Esophagus muscularis mucosa (tissue), 4 donors: Measurements from ENCODE around the gene MCF2L. TPM values are rescaled to one million over a fixed set of nuclear protein-coding genes. Genes with fewer than 3 reads are reported as not detected.

ENCODE experiments used
- DNase-seq: peaks from one replicate; pipeline ENCODE4 v3.0.0-alpha.2; 2017; ENCODE audit errors: extremely low spot score
- H3K27ac ChIP-seq, 4 donors: fragments of 200-600 bp; sonication (generic); replicated peaks in 1 of 4; 1 replicate in 3 of 4; 2 replicates in 1 of 4; pipeline ENCODE4 v1.5.1; 2016 to 2019; ENCODE audit warnings: mild to moderate bottlenecking in 1 of 4
- H3K27me3 ChIP-seq, 4 donors: fragments of 200-600 bp; sonication (generic); one replicate each; pipeline versions ENCODE4 v1.5.1 to v1.6.0; 2016 to 2019
- H3K36me3 ChIP-seq, 4 donors: fragments of 200-600 bp; sonication (generic); one replicate each; pipeline ENCODE4 v1.5.1; 2016 to 2019
- H3K4me1 ChIP-seq, 4 donors: fragments of 200-600 bp; sonication (generic); one replicate each; pipeline ENCODE4 v1.5.1; 2016 to 2019
- H3K4me3 ChIP-seq, 4 donors: fragments of 200-600 bp; sonication (generic); 1 replicate in 2 of 4; 2 replicates in 2 of 4; pipeline ENCODE4 v1.5.1; 2016 to 2019; ENCODE audit warnings: mild to moderate bottlenecking in 4 of 4, moderate library complexity in 1 of 4
- H3K9me3 ChIP-seq, 4 donors: fragments of 200-600 bp; sonication (generic); 1 replicate in 3 of 4; 2 replicates in 1 of 4; pipeline ENCODE4 v1.5.1; 2016 to 2019
- EP300 ChIP-seq: sonication (generic); formaldehyde crosslinking; IDR thresholded peaks from one replicate; pipeline ENCODE4 v1.6.1; 2017; ENCODE audit warnings: antibody characterized with exemption
- POLR2A ChIP-seq: fragments of 450-650 bp; IDR thresholded peaks from one replicate; pipeline ENCODE4 v1.6.1; 2017; ENCODE audit warnings: antibody characterized with exemption, moderate library complexity, mild to moderate bottlenecking, low read depth
- POLR2AphosphoS5 ChIP-seq, 2 donors: sonication (generic); formaldehyde crosslinking; IDR thresholded peaks; one replicate each; pipeline ENCODE4 v1.6.1; 2017; ENCODE audit warnings: antibody characterized with exemption in 2 of 2
- WGBS: methylation state at CpG from one replicate; pipeline ENCODE4 v1.1.5; 2018; 5-methylcytosine and 5-hydroxymethylcytosine counted together
- intact Hi-C: fragments of 100-400 bp; cut with DNase I; formaldehyde crosslinking; loops from one replicate; pipeline ENCODE4 v1.15.1; 2023
- total RNA-seq, 4 donors: library from RNA; depleted of rRNA; stranded (reverse); fragments of >200 nt; gene quantifications; one replicate each; pipeline versions ENCODE4 v1.1.0 to v1.2.1, GENCODE V29; 2016
- TF ChIP-seq, protein P1 (sequence below), 3 experiments: fragments of 200-600 bp in 2 of 3; fragments of 450-650 bp in 1 of 3; sonication (generic) in 2 of 3; IDR thresholded peaks; one replicate each; pipeline ENCODE4 v1.5.1; 2017 to 2019; ENCODE audit warnings: antibody characterized with exemption in 3 of 3, mild to moderate bottlenecking in 2 of 3, moderate library complexity in 1 of 3

MCF2L gene
- total RNA-seq, 4 donors from 2014 or later: 14.5 to 38.6 (median 26.7) TPM

DNA sequence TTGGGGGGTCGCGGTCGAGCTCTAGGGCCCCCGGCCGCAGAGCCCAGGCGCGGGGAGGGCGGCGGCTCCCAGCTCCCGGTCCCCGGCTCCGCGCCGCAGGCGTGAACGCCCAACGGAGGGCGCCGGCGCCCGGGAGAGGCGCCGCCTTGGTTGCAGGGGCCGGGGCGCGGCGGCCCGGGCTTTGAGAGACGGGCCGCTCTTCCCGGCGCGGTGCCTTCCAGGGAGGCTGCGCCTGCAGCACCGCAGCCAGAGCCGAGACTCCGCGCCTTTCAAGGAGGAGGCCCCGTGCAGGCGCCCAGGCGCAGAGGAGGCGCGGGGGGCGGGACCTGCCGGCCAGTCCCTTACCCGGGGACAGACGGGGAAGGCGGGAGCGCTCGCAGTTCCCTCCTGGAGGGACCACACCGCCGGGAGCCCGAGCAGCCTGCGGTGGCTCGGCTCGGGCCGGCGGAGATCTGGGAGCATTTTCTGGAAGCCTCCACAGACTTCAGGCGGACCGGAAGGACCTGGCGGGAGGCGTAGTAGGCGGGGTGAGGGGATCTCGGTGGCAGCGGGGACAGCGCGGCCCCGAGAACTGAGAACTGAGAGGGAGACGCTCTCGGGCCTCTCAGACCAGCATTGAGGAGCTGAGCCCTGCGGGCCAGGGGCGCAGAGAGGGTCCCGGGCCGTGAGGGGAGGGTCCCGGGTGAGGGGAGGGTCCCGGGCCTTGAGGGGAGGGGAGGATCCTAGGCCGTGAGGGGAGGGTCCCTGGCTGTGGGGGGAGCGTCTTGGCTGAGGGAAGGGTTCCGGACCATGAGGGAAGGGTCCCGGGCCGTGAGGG lies 25.5 kb upstream of the MCF2L start:
- DNase-seq: no peak

DNA sequence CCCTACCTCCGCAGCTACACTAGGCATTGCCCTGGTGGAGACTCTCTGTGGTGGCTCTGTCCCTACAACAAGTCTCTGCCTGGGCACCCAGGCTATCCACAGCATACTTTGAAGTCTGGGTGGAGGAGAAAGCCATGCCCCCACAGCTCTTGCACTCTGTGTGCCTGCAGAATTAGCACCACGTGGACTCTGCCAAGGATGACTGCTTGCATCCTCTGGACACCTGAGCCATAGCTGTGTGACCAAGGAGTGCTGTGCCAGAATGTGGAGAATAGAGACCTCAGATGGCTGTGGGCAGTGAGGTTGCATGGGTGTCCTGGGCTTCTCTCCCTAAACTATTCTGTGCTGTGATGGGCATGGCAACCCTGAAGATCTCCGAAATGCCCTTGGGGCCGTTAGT lies 21.2 kb upstream of the MCF2L start:
- Histone ChIP-seq H3K27ac (no peak overlapping the region), H3K27me3 (peaks cover 0 to 8% (median 0%) of the 10 kb centered on the region in 4 donors), H3K4me3 (no peak overlapping the region), H3K4me1 (peaks cover 8 to 15% (median 15%) of the 10 kb centered on the region in 4 donors), H3K9me3 (no peaks in the 10 kb centered on the region), H3K36me3 (no peaks in the 10 kb centered on the region)
- intact Hi-C loops: no loop called here
- TF ChIP-seq EP300: no peak
- TF ChIP-seq POLR2AphosphoS5 (IDR thresholded peaks at IDR 0.05): no peak
- TF ChIP-seq, protein P1, sequence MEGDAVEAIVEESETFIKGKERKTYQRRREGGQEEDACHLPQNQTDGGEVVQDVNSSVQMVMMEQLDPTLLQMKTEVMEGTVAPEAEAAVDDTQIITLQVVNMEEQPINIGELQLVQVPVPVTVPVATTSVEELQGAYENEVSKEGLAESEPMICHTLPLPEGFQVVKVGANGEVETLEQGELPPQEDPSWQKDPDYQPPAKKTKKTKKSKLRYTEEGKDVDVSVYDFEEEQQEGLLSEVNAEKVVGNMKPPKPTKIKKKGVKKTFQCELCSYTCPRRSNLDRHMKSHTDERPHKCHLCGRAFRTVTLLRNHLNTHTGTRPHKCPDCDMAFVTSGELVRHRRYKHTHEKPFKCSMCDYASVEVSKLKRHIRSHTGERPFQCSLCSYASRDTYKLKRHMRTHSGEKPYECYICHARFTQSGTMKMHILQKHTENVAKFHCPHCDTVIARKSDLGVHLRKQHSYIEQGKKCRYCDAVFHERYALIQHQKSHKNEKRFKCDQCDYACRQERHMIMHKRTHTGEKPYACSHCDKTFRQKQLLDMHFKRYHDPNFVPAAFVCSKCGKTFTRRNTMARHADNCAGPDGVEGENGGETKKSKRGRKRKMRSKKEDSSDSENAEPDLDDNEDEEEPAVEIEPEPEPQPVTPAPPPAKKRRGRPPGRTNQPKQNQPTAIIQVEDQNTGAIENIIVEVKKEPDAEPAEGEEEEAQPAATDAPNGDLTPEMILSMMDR (IDR thresholded peaks at IDR 0.05): no peak
- no peak for TF ChIP-seq POLR2A
- no peak for DNase-seq
- WGBS: 98% methylated on average over 4 of the region's 4 CpGs

More for the DNA sequence above, 25.5 kb upstream of the MCF2L start:
- WGBS: 5% methylated on average over 23 of the region's 81 CpGs
- peak in 1 of 2 donors; percentile 53 for TF ChIP-seq POLR2AphosphoS5 (IDR thresholded peaks at IDR 0.05)
- TF ChIP-seq, protein P1 (IDR thresholded peaks at IDR 0.05): no peak
- peaks cover 8 to 19% (median 17%) of the 10 kb centered on the region in 4 donors for H3K4me1 ChIP-seq
- peak overlapping the region; percentile 54 to 63 (median 60) for H3K4me3 ChIP-seq
- intact Hi-C loops: loop anchor here (2.0 to 5.0 kb wide), 2 partner anchors 89 to 451 kb away; no protein-coding TSS in a partner anchor
- H3K36me3 ChIP-seq: no peaks in the 10 kb centered on the region
- peak overlapping the region; percentile 49 to 73 (median 62) for H3K27ac ChIP-seq
- no peaks in the 10 kb centered on the region for H3K9me3 ChIP-seq
- H3K27me3 ChIP-seq: peaks cover 0 to 8% (median 0%) of the 10 kb centered on the region in 4 donors

DNA sequence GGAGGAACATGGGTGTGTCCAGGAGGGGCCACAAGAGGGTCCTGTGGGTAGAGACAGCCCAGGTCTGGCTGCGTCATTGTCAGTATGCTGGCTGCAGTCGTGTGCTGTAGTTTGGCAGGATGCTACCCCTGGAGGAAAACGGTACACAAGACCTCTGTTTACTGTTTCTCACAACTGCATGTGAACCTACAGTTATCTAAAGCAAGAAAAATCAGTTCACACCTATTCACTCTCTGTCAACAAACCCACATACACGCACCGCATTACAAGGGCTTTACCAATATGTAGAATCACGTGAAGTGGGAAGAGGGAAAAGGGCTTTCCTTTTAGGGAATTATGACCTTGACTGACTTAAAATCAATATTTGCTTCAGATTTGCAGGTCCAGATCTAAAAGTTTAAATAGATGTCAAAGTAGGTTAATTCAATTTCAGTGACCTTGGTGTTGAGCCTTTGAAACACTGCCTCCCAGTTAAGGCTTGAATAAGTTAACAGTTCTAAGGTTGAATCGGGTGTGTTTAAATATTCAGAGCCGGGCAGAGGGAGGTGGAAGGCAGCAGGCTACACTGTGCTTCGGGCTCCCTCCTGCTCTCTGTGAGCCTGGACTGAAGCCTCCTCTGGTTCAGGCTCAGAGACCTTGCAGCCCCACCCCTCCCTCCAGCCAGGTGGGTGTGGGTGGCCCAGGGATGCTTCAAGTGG lies 17.2 kb upstream of the MCF2L start:
- intact Hi-C loops: no loop called here
- no peak for DNase-seq
- no peak overlapping the region for H3K27ac ChIP-seq
- TF ChIP-seq POLR2AphosphoS5 (IDR thresholded peaks at IDR 0.05) (no peak), EP300 (no peak), POLR2A (no peak)
- TF ChIP-seq, protein P1 (IDR thresholded peaks at IDR 0.05): no peak
- H3K4me1 ChIP-seq: no peaks in the 10 kb centered on the region
- peaks cover 0 to 20% (median 0%) of the 10 kb centered on the region in 4 donors for H3K27me3 ChIP-seq
- no peaks in the 10 kb centered on the region for H3K9me3 ChIP-seq
- no peak overlapping the region for H3K4me3 ChIP-seq
- no peaks in the 10 kb centered on the region for H3K36me3 ChIP-seq
- 60% methylated on average over 9 of the region's 9 CpGs for WGBS

DNA sequence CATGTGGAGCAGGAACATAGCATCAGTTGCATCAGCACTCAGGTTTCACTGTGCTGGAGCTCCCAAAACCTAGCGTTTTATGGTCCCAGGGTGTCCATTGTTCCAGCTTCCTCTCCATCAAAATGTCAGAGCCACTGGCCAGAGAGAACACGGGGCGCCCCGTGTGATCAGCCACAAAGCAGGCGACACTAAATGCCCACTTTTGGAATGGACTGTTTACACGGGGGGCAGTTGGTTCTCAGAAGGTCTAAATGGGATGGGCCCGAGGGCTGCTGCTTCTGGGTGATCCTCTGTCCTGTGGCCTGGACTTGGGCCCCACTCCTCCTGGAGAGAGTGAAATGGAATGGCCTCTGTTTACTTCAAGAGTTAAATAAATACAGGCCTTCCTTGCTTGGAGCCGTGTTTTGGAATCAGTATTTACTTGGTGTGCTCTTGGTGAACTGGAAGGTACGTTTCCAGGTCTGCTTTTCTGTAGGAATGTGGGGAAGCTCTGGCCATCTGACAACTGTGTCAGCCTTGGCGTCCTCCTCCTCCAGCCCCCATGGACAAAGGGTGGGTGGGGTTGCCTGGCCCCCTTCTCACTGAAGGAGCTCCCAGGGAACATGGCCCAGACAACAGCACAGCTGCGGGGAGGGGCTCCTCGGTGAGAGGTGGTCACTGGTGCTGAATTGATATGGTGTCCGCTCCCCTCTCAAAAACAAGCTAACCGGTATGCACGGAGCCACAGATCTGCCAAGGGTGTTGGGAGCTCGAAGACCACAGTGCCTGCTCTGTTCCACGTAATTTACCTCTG lies 16.1 kb upstream of the MCF2L start:
- WGBS: 72% methylated on average over 13 of the region's 17 CpGs
- Histone ChIP-seq H3K27me3 (peaks cover 0 to 13% (median 0%) of the 10 kb centered on the region in 4 donors), H3K4me1 (no peaks in the 10 kb centered on the region), H3K36me3 (no peaks in the 10 kb centered on the region), H3K9me3 (no peaks in the 10 kb centered on the region), H3K4me3 (no peak overlapping the region), H3K27ac (no peak overlapping the region)
- intact Hi-C loops: no loop called here
- no peak for TF ChIP-seq EP300
- no peak for TF ChIP-seq POLR2AphosphoS5 (IDR thresholded peaks at IDR 0.05)
- TF ChIP-seq, protein P1 (IDR thresholded peaks at IDR 0.05): no peak
- no peak for TF ChIP-seq POLR2A
- DNase-seq: no peak
